ENCODE data around the gene PLAU.
"Not testable (repeated sequence)": the region's sequence is repeated elsewhere in the genome, so short reads cannot be mapped to it uniquely, and the experiment has no call there.

PLAU gene

GRCh38 chr10:73889416-73889815 is 21.5 kb upstream of the PLAU start:
- H3K36me3 ChIP-seq (ENCODE audit: control insufficient read depth, insufficient read depth, low read length); H3K9me3 ChIP-seq (ENCODE audit: control insufficient read depth, low read length); H3K27ac ChIP-seq (ENCODE audit: low read depth, low read length, severe bottlenecking); H3K4me3 ChIP-seq (ENCODE audit: extremely low read depth, insufficient read depth, low read length, poor library complexity, severe bottlenecking): not testable (repeated sequence)
- 67 to 95% methylated on average over 1 to 3 of the region's 3 CpGs for WGBS, 2 experiments (ENCODE audit: insufficient coverage in 2 of 2)
- peaks cover 55% of the 10 kb centered on the region for H3K4me1 ChIP-seq (ENCODE audit: control insufficient read depth, insufficient read depth, low read length, poor library complexity, severe bottlenecking)

- WGBS, 2 experiments (ENCODE audit: insufficient coverage in 2 of 2), result 100% methylated on average over 1 to 3 of the region's 5 CpGs
- Histone ChIP-seq H3K4me3 (ENCODE audit: extremely low read depth, insufficient read depth, low read length, poor library complexity, severe bottlenecking) (no peak overlapping the region), H3K9me3 (ENCODE audit: control insufficient read depth, low read length) (no peaks in the 10 kb centered on the region), H3K36me3 (ENCODE audit: control insufficient read depth, insufficient read depth, low read length) (no peaks in the 10 kb centered on the region), H3K4me1 (ENCODE audit: control insufficient read depth, insufficient read depth, low read length, poor library complexity, severe bottlenecking) (peaks cover 56% of the 10 kb centered on the region), H3K27ac (ENCODE audit: low read depth, low read length, severe bottlenecking) (no peak overlapping the region)
Measured at GRCh38 chr10:73890261-73890660, 20.7 kb upstream of the PLAU start.

DNA sequence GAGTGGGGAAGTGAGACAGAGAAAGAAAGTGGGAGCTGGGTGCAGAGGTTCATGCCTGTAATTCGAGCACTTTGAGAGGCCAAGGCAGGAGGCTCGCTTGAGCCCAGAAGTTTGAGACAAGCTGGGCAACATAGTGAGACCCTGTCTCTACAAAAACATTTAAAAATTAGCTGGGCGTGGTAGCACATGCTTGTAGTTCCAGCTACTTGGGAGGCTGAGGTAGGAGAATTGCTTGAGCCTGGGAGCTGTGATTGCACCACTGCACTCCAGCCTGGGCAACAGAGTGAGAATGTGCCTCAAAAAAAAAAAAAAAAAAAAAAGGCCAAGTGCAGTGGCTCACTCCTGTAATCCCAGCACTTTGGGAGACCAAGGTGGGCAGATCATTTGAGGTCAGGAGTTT is 20.1 kb upstream of the PLAU start:
- H3K27ac ChIP-seq (ENCODE audit: low read depth, low read length, severe bottlenecking); H3K9me3 ChIP-seq (ENCODE audit: control insufficient read depth, low read length); H3K36me3 ChIP-seq (ENCODE audit: control insufficient read depth, insufficient read depth, low read length); H3K4me3 ChIP-seq (ENCODE audit: extremely low read depth, insufficient read depth, low read length, poor library complexity, severe bottlenecking): not testable (repeated sequence)
- 50 to 56% methylated on average over 2 to 3 of the region's 3 CpGs for WGBS, 2 experiments (ENCODE audit: insufficient coverage in 2 of 2)
- H3K4me1 ChIP-seq (ENCODE audit: control insufficient read depth, insufficient read depth, low read length, poor library complexity, severe bottlenecking), result peaks cover 56% of the 10 kb centered on the region

DNA sequence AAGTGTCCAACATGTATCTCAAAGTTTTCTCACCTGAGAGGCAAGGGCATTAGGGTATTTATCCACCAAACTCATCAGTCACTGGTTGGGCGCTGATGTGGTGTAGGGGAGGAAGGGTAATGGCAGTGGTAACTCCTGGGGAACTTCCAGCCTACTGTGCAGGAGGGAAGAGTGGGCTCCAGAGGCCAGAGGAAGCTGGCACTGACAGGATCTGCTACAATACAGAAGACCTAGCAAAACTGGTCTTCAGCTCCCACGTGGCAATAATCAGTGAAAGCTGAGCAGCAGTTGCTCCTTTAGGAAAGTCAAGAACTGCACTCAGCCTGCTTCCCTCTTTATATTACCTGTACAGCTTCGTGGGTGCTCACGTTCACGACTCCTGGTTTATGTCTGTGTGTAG is 19.4 kb upstream of the PLAU start:
- Histone ChIP-seq H3K9me3 (ENCODE audit: control insufficient read depth, low read length) (no peaks in the 10 kb centered on the region), H3K4me1 (ENCODE audit: control insufficient read depth, insufficient read depth, low read length, poor library complexity, severe bottlenecking) (peaks cover 53% of the 10 kb centered on the region), H3K36me3 (ENCODE audit: control insufficient read depth, insufficient read depth, low read length) (no peaks in the 10 kb centered on the region), H3K4me3 (ENCODE audit: extremely low read depth, insufficient read depth, low read length, poor library complexity, severe bottlenecking) (no peak overlapping the region), H3K27ac (ENCODE audit: low read depth, low read length, severe bottlenecking) (no peak overlapping the region)
- WGBS, 2 experiments (ENCODE audit: insufficient coverage in 2 of 2), result 76 to 81% methylated on average over 4 of the region's 5 CpGs

DNA sequence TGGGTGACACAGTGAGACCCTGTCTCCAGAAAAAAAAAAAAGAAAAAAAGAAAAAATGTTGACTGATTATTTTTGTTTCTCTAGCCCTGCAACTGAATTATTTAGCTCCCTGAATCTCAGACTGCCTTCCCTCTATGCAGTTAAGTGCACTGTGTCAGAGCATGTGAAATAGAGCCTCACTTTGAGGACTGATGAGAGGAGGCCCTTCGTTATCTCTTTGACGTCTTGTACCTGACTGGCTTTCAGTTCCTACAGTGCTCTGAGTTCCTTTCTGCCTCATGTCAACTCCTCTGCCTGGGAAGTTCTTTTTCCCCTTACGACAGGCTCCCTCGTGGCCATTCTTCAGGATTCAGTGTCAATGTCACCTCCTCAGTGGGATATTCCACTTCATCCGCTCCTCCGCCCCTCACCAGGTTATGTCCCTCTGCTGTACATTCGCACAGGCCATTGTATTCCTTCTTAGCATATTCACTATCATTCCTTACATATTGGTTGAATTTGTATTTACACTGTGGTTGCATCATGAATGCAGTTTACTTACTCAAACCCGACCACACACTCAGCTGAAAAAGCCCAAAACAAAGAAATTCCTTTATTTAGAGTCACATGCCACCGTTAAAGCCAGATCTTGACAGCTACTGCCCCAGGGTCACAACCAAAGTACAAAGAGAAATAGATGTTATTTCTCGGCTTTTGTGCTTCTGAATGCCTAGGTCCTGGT is 18.5 kb upstream of the PLAU start:
- H3K9me3 ChIP-seq (ENCODE audit: control insufficient read depth, low read length), result no peaks in the 10 kb centered on the region
- H3K27ac ChIP-seq (ENCODE audit: low read depth, low read length, severe bottlenecking), result no peak overlapping the region
- WGBS, 2 experiments (ENCODE audit: insufficient coverage in 2 of 2), result 77 to 90% methylated on average over 5 to 8 of the region's 10 CpGs
- H3K36me3 ChIP-seq (ENCODE audit: control insufficient read depth, insufficient read depth, low read length), result no peaks in the 10 kb centered on the region
- H3K4me1 ChIP-seq (ENCODE audit: control insufficient read depth, insufficient read depth, low read length, poor library complexity, severe bottlenecking), result peaks cover 46% of the 10 kb centered on the region
- H3K4me3 ChIP-seq (ENCODE audit: extremely low read depth, insufficient read depth, low read length, poor library complexity, severe bottlenecking), result no peak overlapping the region

DNA sequence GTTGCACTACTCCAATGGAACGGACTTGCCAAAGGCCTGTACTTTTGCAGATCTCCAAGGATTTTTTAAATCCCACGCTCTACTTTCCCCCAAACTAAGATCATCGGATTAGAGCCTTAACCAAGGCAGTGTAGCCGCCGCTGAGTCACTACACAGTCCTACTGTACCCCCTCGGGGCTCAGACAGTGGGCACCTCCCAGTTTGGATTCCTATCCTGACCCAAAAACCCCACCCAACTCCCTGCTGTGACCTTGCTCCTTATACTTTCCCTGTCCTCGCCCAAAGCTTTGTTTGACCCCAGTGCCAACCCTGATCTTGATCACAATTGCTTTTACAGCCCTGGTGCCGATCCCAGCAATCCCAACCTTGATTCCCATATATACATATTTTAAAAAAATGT is 17.5 kb upstream of the PLAU start:
- 92 to 96% methylated on average over 6 of the region's 8 CpGs for WGBS, 2 experiments (ENCODE audit: insufficient coverage in 2 of 2)
- H3K27ac ChIP-seq (ENCODE audit: low read depth, low read length, severe bottlenecking), result no peak overlapping the region
- H3K36me3 ChIP-seq (ENCODE audit: control insufficient read depth, insufficient read depth, low read length), result no peaks in the 10 kb centered on the region
- no peak overlapping the region for H3K4me3 ChIP-seq (ENCODE audit: extremely low read depth, insufficient read depth, low read length, poor library complexity, severe bottlenecking)
- H3K9me3 ChIP-seq (ENCODE audit: control insufficient read depth, low read length), result no peaks in the 10 kb centered on the region
- peaks cover 38% of the 10 kb centered on the region for H3K4me1 ChIP-seq (ENCODE audit: control insufficient read depth, insufficient read depth, low read length, poor library complexity, severe bottlenecking)

- no peak overlapping the region for H3K27ac ChIP-seq (ENCODE audit: low read depth, low read length, severe bottlenecking)
- H3K9me3 ChIP-seq (ENCODE audit: control insufficient read depth, low read length), result no peaks in the 10 kb centered on the region
- H3K36me3 ChIP-seq (ENCODE audit: control insufficient read depth, insufficient read depth, low read length), result no peaks in the 10 kb centered on the region
- H3K4me3 ChIP-seq (ENCODE audit: extremely low read depth, insufficient read depth, low read length, poor library complexity, severe bottlenecking), result no peak overlapping the region
- 72 to 79% methylated on average over 5 to 6 of the region's 6 CpGs for WGBS, 2 experiments (ENCODE audit: insufficient coverage in 2 of 2)
- H3K4me1 ChIP-seq (ENCODE audit: control insufficient read depth, insufficient read depth, low read length, poor library complexity, severe bottlenecking), result peaks cover 37% of the 10 kb centered on the region
Measured at GRCh38 chr10:73894245-73894971, 16.5 kb upstream of the PLAU start.

- not testable (repeated sequence) for H3K27ac ChIP-seq (ENCODE audit: low read depth, low read length, severe bottlenecking); H3K4me3 ChIP-seq (ENCODE audit: extremely low read depth, insufficient read depth, low read length, poor library complexity, severe bottlenecking); H3K36me3 ChIP-seq (ENCODE audit: control insufficient read depth, insufficient read depth, low read length); H3K9me3 ChIP-seq (ENCODE audit: control insufficient read depth, low read length)
- 91 to 97% methylated on average over 6 to 7 of the region's 9 CpGs for WGBS, 2 experiments (ENCODE audit: insufficient coverage in 2 of 2)
- H3K4me1 ChIP-seq (ENCODE audit: control insufficient read depth, insufficient read depth, low read length, poor library complexity, severe bottlenecking), result peaks cover 46% of the 10 kb centered on the region
Measured at GRCh38 chr10:73895381-73895780, 15.6 kb upstream of the PLAU start.

DNA sequence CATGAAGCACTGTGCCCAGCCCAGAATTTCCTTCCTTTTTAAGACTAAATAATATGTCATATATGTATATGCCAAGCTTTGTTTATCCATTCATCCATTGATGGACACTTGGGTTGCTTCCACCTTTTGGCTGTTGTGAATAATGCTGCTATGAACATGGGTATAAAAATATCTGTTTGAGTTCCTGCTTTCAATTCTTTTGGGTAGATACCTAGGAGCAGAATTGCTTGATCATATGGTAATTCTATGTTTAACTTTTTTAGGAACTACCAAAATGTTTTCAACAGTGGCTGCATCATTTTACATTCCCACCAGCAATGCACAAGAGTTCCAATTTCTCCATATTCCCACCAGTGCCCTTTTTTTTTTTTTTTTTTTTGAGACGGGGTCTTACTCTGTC is 13.2 kb upstream of the PLAU start:
- Histone ChIP-seq H3K9me3 (ENCODE audit: control insufficient read depth, low read length) (no peaks in the 10 kb centered on the region), H3K36me3 (ENCODE audit: control insufficient read depth, insufficient read depth, low read length) (no peaks in the 10 kb centered on the region), H3K27ac (ENCODE audit: low read depth, low read length, severe bottlenecking) (no peak overlapping the region), H3K4me3 (ENCODE audit: extremely low read depth, insufficient read depth, low read length, poor library complexity, severe bottlenecking) (no peak overlapping the region), H3K4me1 (ENCODE audit: control insufficient read depth, insufficient read depth, low read length, poor library complexity, severe bottlenecking) (peaks cover 28% of the 10 kb centered on the region)
- WGBS, 2 experiments (ENCODE audit: insufficient coverage in 2 of 2), result no CpG with 5 or more reads among the region's 1 CpG

- Histone ChIP-seq H3K27ac (ENCODE audit: low read depth, low read length, severe bottlenecking) (peak overlapping the region; percentile 39), H3K9me3 (ENCODE audit: control insufficient read depth, low read length) (no peaks in the 10 kb centered on the region)
- 82 to 94% methylated on average over 2 of the region's 2 CpGs for WGBS, 2 experiments (ENCODE audit: insufficient coverage in 2 of 2)
Measured at GRCh38 chr10:73898730-73899410, 12.1 kb upstream of the PLAU start.

GRCh38 chr10:73899423-73899822 is 11.5 kb upstream of the PLAU start:
- H3K9me3 ChIP-seq (ENCODE audit: control insufficient read depth, low read length), result no peaks in the 10 kb centered on the region
- 81 to 83% methylated on average over 4 of the region's 4 CpGs for WGBS, 2 experiments (ENCODE audit: insufficient coverage in 2 of 2)
- no peak overlapping the region for H3K4me3 ChIP-seq (ENCODE audit: extremely low read depth, insufficient read depth, low read length, poor library complexity, severe bottlenecking)
- H3K36me3 ChIP-seq (ENCODE audit: control insufficient read depth, insufficient read depth, low read length), result no peaks in the 10 kb centered on the region
- H3K27ac ChIP-seq (ENCODE audit: low read depth, low read length, severe bottlenecking), result peak overlapping the region; percentile 39
- peaks cover 19% of the 10 kb centered on the region for H3K4me1 ChIP-seq (ENCODE audit: control insufficient read depth, insufficient read depth, low read length, poor library complexity, severe bottlenecking)

More at GRCh38 chr10:73898730-73899410, 12.1 kb upstream of the PLAU start:
- Histone ChIP-seq H3K4me1 (ENCODE audit: control insufficient read depth, insufficient read depth, low read length, poor library complexity, severe bottlenecking) (peaks cover 24% of the 10 kb centered on the region), H3K36me3 (ENCODE audit: control insufficient read depth, insufficient read depth, low read length) (no peaks in the 10 kb centered on the region), H3K4me3 (ENCODE audit: extremely low read depth, insufficient read depth, low read length, poor library complexity, severe bottlenecking) (no peak overlapping the region)
